GM23338 (cell line): Measurements from ENCODE around the gene SYNPO2L.

ENCODE experiments used
- CREB1 ChIP-seq: fragments of 250-450 bp; sonication (Bioruptor Pico); IDR thresholded peaks from 2 replicates; pipeline ENCODE4 v1.5.0; 2020; ENCODE audit warnings: low read depth, mild to moderate bottlenecking, moderate library complexity
- EZH2 ChIP-seq: fragments of 200-600 bp; sonication (generic); IDR thresholded peaks from one replicate; pipeline ENCODE4 v1.8.0; 2017; ENCODE audit warnings: antibody characterized with exemption, mild to moderate bottlenecking, low read depth; ENCODE audit not compliant: unreplicated experiment
- EZH2phosphoT487 ChIP-seq: fragments of 200-600 bp; sonication (generic); IDR thresholded peaks from one replicate; pipeline ENCODE4 v1.8.1; 2018; ENCODE audit warnings: antibody characterized with exemption; ENCODE audit not compliant: unreplicated experiment
- POLR2AphosphoS5 ChIP-seq: IDR thresholded peaks from 2 replicates; pipeline ENCODE4 v1.6.1; 2016; ENCODE audit warnings: antibody characterized with exemption, low read depth
- ZNF114 ChIP-seq: fragments of 250-450 bp; sonication (Bioruptor Pico); IDR thresholded peaks from 2 replicates; pipeline ENCODE4 v1.5.0; 2020; ENCODE audit warnings: mild to moderate bottlenecking, moderate library complexity
- TF ChIP-seq, protein P1 (sequence below), 2 experiments: fragments of 200-600 bp in 1 of 2; sonication (generic) in 1 of 2; conservative IDR thresholded peaks; 2 replicates each; pipeline versions ENCODE4 v1.5.1 to v1.6.1; 2016 to 2017; ENCODE audit warnings: antibody characterized with exemption in 2 of 2, low read depth in 2 of 2, mild to moderate bottlenecking in 2 of 2, moderate library complexity in 1 of 2
- TF ChIP-seq, protein P2 (sequence below): IDR thresholded peaks from 2 replicates; pipeline ENCODE4 v1.6.1; 2016; ENCODE audit warnings: antibody characterized with exemption
- TF ChIP-seq, protein P3 (sequence below): IDR thresholded peaks from one replicate; pipeline ENCODE4 v1.6.1; 2018; ENCODE audit warnings: antibody characterized with exemption; ENCODE audit not compliant: unreplicated experiment

DNA sequence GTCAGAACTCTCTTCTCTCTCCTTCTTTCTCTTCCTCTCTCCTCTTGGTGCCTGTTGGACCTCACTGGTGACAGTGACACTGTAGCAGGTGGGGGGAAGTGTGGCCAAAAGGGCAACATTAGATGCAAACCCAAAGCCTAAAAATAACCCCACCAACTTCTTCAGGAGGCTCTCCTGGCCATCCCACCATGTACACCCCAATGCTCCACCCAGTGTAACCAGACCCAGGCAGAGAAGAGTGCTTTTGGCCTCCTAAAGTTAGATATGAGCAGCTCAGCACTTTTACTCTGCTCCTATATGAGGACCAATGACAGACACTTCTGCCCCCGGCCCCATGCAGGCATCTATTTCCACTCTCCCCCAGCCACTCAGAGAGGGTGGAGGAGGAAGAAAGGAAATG, 20.0 kb downstream of the SYNPO2L start:
- no peak for TF ChIP-seq POLR2AphosphoS5
- TF ChIP-seq, protein P1, sequence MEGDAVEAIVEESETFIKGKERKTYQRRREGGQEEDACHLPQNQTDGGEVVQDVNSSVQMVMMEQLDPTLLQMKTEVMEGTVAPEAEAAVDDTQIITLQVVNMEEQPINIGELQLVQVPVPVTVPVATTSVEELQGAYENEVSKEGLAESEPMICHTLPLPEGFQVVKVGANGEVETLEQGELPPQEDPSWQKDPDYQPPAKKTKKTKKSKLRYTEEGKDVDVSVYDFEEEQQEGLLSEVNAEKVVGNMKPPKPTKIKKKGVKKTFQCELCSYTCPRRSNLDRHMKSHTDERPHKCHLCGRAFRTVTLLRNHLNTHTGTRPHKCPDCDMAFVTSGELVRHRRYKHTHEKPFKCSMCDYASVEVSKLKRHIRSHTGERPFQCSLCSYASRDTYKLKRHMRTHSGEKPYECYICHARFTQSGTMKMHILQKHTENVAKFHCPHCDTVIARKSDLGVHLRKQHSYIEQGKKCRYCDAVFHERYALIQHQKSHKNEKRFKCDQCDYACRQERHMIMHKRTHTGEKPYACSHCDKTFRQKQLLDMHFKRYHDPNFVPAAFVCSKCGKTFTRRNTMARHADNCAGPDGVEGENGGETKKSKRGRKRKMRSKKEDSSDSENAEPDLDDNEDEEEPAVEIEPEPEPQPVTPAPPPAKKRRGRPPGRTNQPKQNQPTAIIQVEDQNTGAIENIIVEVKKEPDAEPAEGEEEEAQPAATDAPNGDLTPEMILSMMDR (conservative IDR thresholded peaks at IDR 0.05; ENCODE audit: low read depth in 2 of 2) = no peak
- no peak for TF ChIP-seq CREB1 (CRISPR knock-in tag)
- no peak for TF ChIP-seq EZH2
- no peak for TF ChIP-seq EZH2phosphoT487
- TF ChIP-seq, protein P2, sequence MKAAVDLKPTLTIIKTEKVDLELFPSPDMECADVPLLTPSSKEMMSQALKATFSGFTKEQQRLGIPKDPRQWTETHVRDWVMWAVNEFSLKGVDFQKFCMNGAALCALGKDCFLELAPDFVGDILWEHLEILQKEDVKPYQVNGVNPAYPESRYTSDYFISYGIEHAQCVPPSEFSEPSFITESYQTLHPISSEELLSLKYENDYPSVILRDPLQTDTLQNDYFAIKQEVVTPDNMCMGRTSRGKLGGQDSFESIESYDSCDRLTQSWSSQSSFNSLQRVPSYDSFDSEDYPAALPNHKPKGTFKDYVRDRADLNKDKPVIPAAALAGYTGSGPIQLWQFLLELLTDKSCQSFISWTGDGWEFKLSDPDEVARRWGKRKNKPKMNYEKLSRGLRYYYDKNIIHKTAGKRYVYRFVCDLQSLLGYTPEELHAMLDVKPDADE = no peak
- TF ChIP-seq, protein P3, sequence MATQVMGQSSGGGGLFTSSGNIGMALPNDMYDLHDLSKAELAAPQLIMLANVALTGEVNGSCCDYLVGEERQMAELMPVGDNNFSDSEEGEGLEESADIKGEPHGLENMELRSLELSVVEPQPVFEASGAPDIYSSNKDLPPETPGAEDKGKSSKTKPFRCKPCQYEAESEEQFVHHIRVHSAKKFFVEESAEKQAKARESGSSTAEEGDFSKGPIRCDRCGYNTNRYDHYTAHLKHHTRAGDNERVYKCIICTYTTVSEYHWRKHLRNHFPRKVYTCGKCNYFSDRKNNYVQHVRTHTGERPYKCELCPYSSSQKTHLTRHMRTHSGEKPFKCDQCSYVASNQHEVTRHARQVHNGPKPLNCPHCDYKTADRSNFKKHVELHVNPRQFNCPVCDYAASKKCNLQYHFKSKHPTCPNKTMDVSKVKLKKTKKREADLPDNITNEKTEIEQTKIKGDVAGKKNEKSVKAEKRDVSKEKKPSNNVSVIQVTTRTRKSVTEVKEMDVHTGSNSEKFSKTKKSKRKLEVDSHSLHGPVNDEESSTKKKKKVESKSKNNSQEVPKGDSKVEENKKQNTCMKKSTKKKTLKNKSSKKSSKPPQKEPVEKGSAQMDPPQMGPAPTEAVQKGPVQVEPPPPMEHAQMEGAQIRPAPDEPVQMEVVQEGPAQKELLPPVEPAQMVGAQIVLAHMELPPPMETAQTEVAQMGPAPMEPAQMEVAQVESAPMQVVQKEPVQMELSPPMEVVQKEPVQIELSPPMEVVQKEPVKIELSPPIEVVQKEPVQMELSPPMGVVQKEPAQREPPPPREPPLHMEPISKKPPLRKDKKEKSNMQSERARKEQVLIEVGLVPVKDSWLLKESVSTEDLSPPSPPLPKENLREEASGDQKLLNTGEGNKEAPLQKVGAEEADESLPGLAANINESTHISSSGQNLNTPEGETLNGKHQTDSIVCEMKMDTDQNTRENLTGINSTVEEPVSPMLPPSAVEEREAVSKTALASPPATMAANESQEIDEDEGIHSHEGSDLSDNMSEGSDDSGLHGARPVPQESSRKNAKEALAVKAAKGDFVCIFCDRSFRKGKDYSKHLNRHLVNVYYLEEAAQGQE = no peak
- no peak for TF ChIP-seq ZNF114 (CRISPR knock-in tag)
